Brain microvascular endothelial cell (primary cell): ENCODE data around the gene EPHA3.

Experiments used
- DNase-seq: peaks from one replicate; pipeline ENCODE4 v3.0.0-alpha.2; 2020
- H3K27ac ChIP-seq: fragments of 250-450 bp; sonication (Bioruptor Pico); 2 replicates; pipeline ENCODE4 v1.5.1; 2020; ENCODE audit warnings: mild to moderate bottlenecking, moderate library complexity
- H3K27me3 ChIP-seq: fragments of 250-450 bp; sonication (Bioruptor Pico); replicated peaks from 2 replicates; pipeline ENCODE4 v1.5.1; 2020; ENCODE audit warnings: mild to moderate bottlenecking
- H3K36me3 ChIP-seq: fragments of 250-450 bp; sonication (Bioruptor Pico); replicated peaks from 2 replicates; pipeline ENCODE4 v1.5.1; 2020; ENCODE audit warnings: mild to moderate bottlenecking
- H3K4me3 ChIP-seq: 2 replicates; pipeline ENCODE4 v1.5.1; 2011; ENCODE audit warnings: low read depth, mild to moderate bottlenecking, control low read depth, low read length, moderate library complexity
- CTCF ChIP-seq: IDR thresholded peaks from 2 replicates; pipeline ENCODE4 v1.5.1; 2011; ENCODE audit warnings: low read depth, mild to moderate bottlenecking, moderate library complexity, low read length, control low read depth, inconsistent platforms; ENCODE audit errors: missing control alignments
- in situ Hi-C: cut with HindIII; loops from 2 replicates; pipeline ENCODE4 v1.10.0; 2017; ENCODE audit warnings: low sequenced_read_pairs, low pct_ligation_motif_present

Gene EPHA3

GRCh38 chr3:89315750-89316470, 208.5 kb downstream of the EPHA3 start:
- Histone ChIP-seq H3K36me3 (no peaks in the 10 kb centered on the region), H3K27me3 (no peaks in the 10 kb centered on the region), H3K27ac (no peak overlapping the region), H3K4me3 (no peak overlapping the region)
- in situ Hi-C loops, result no loop called here
- DNase-seq, result peak; percentile 12
- TF ChIP-seq CTCF, result no peak

- in situ Hi-C loops, result no loop called here
- no peak for TF ChIP-seq CTCF
- Histone ChIP-seq H3K27ac (no peak overlapping the region), H3K4me3 (no peak overlapping the region), H3K27me3 (no peaks in the 10 kb centered on the region), H3K36me3 (no peaks in the 10 kb centered on the region)
- no peak for DNase-seq
Measured at GRCh38 chr3:89320186-89320585, 212.8 kb downstream of the EPHA3 start.

- in situ Hi-C loops, result no loop called here
- Histone ChIP-seq H3K27me3 (no peaks in the 10 kb centered on the region), H3K36me3 (no peaks in the 10 kb centered on the region), H3K27ac (no peak overlapping the region), H3K4me3 (no peak overlapping the region)
- no peak for DNase-seq
- no peak for TF ChIP-seq CTCF
Measured at GRCh38 chr3:89326997-89327396, 219.6 kb downstream of the EPHA3 start.

GRCh38 chr3:89332386-89332785, 225.0 kb downstream of the EPHA3 start:
- Histone ChIP-seq H3K36me3 (no peaks in the 10 kb centered on the region), H3K4me3 (no peak overlapping the region), H3K27ac (no peak overlapping the region), H3K27me3 (no peaks in the 10 kb centered on the region)
- in situ Hi-C loops, result no loop called here
- no peak for DNase-seq
- TF ChIP-seq CTCF, result no peak

- no peak for DNase-seq
- H3K27me3 ChIP-seq, result no peaks in the 10 kb centered on the region
- in situ Hi-C loops, result no loop called here
- no peak for TF ChIP-seq CTCF
- no peak overlapping the region for H3K4me3 ChIP-seq
- no peaks in the 10 kb centered on the region for H3K36me3 ChIP-seq
- H3K27ac ChIP-seq, result no peak overlapping the region
Measured at GRCh38 chr3:89332793-89333192, 225.4 kb downstream of the EPHA3 start.

- no peaks in the 10 kb centered on the region for H3K27me3 ChIP-seq
- no peak overlapping the region for H3K27ac ChIP-seq
- no peak for TF ChIP-seq CTCF
- no peak overlapping the region for H3K4me3 ChIP-seq
- H3K36me3 ChIP-seq, result no peaks in the 10 kb centered on the region
- DNase-seq, result no peak
- in situ Hi-C loops, result no loop called here
Measured at GRCh38 chr3:89335693-89336092, 228.3 kb downstream of the EPHA3 start.
